IMR-90 (cell line): ENCODE data around the gene PRSS12. TPM values are rescaled to one million over a fixed set of nuclear protein-coding genes. Genes with fewer than 3 reads are reported as not detected.

Source experiments
- ATAC-seq: fragments of 200-7000 bp; cut with Tn5 transposase; 2 replicates; pipeline ENCODE4 v1.9.1; 2020; ENCODE audit warnings: low read depth, mild to moderate bottlenecking, moderate library complexity
- Bru-seq: library from RNA; stranded (reverse); fragments of 400-500 nt; gene quantifications from one replicate; lab custom pipeline; 2021; lab: Mats Ljungman, UMichigan
- BruChase-seq, 2 experiments: library from RNA; stranded (reverse); fragments of 400-500 nt; gene quantifications; one replicate each; lab custom pipeline; 2021; lab: Mats Ljungman, UMichigan
- BruUV-seq: library from RNA; stranded (reverse); fragments of 400-500 nt; replicated peaks from 2 replicates; lab custom pipeline; 2021; lab: Mats Ljungman, UMichigan
- CTCF ChIA-PET: fragments of 300-600 bp; formaldehyde crosslinking; extraction: SDS; loops from one replicate; lab custom pipeline; 2021; ENCODE audit warnings: antibody characterized with exemption; lab: Yijun Ruan, JAX
- POLR2A ChIA-PET: fragments of 300-600 bp; sonication (Branson Sonifier 250); formaldehyde crosslinking; loops from one replicate; lab custom pipeline; 2022; ENCODE audit warnings: antibody characterized with exemption; ENCODE audit not compliant: unreplicated experiment; lab: Charles Lee
- DNase-seq: peaks from one replicate; pipeline ENCODE4 v3.0.0; 2013
- H2AFZ ChIP-seq: replicated peaks from 2 replicates; pipeline ENCODE3; 2013; ENCODE audit warnings: low read length, mild to moderate bottlenecking; ENCODE audit not compliant: poor library complexity
- H2AK5ac ChIP-seq: 2 replicates; pipeline ENCODE4 v1.6.1; 2013; ENCODE audit warnings: low read depth, low read length, inconsistent platforms
- H2AK9ac ChIP-seq: replicated peaks from 2 replicates; pipeline ENCODE3; 2013; ENCODE audit warnings: mild to moderate bottlenecking, low read depth, low read length, moderate library complexity; ENCODE audit not compliant: poor library complexity
- H2BK120ac ChIP-seq: 2 replicates; pipeline ENCODE4 v1.6.1; 2013; ENCODE audit warnings: low read depth, low read length, inconsistent platforms
- H2BK15ac ChIP-seq: 3 replicates; pipeline ENCODE4 v1.6.1; 2013; ENCODE audit warnings: low read depth, low read length, inconsistent platforms
- H2BK20ac ChIP-seq: 2 replicates; pipeline ENCODE4 v1.6.1; 2013; ENCODE audit warnings: low read depth, mild to moderate bottlenecking, inconsistent platforms, low read length, moderate library complexity
- H2BK5ac ChIP-seq: 2 replicates; pipeline ENCODE4 v1.6.1; 2013; ENCODE audit warnings: mild to moderate bottlenecking, low read depth, low read length, inconsistent platforms; ENCODE audit not compliant: poor library complexity, severe bottlenecking
- H3K14ac ChIP-seq: replicated peaks from 2 replicates; pipeline ENCODE4 v1.6.1; 2013; ENCODE audit warnings: low read depth, low read length, inconsistent platforms
- H3K18ac ChIP-seq: 2 replicates; pipeline ENCODE4 v1.6.1; 2013; ENCODE audit warnings: low read depth, low read length, control low read depth
- H3K23ac ChIP-seq: 2 replicates; pipeline ENCODE4 v1.6.1; 2013; ENCODE audit warnings: low read depth, low read length, inconsistent platforms
- H3K27ac ChIP-seq: 2 replicates; pipeline ENCODE4 v1.5.1; 2013; ENCODE audit warnings: mild to moderate bottlenecking, control low read depth, low read length; ENCODE audit not compliant: insufficient read depth
- H3K27me3 ChIP-seq: 2 replicates; pipeline ENCODE4 v1.6.1; 2013; ENCODE audit warnings: low read length; ENCODE audit not compliant: control insufficient read depth, insufficient read depth
- H3K36me3 ChIP-seq: 2 replicates; pipeline ENCODE4 v1.6.1; 2013; ENCODE audit warnings: low read length, mixed read lengths; ENCODE audit not compliant: control insufficient read depth, insufficient read depth
- H3K4ac ChIP-seq: 2 replicates; pipeline ENCODE4 v1.6.1; 2013; ENCODE audit warnings: low read depth, low read length, inconsistent platforms
- H3K4me1 ChIP-seq: 2 replicates; pipeline ENCODE4 v1.6.1; 2013; ENCODE audit warnings: low read length, mixed read lengths; ENCODE audit not compliant: control insufficient read depth, insufficient read depth
- H3K4me2 ChIP-seq: 2 replicates; pipeline ENCODE4 v1.6.1; 2013; ENCODE audit warnings: low read depth, mild to moderate bottlenecking, control low read depth, low read length, moderate library complexity
- H3K4me3 ChIP-seq: 2 replicates; pipeline ENCODE4 v1.5.1; 2013; ENCODE audit warnings: low read depth, mild to moderate bottlenecking, control low read depth, low read length, moderate library complexity; ENCODE audit not compliant: insufficient read depth
- H3K56ac ChIP-seq: 2 replicates; pipeline ENCODE4 v1.6.1; 2013; ENCODE audit warnings: low read length, inconsistent platforms; ENCODE audit not compliant: insufficient read depth; ENCODE audit errors: extremely low read depth
- H3K79me1 ChIP-seq, 2 experiments: 2 replicates each; pipeline ENCODE4 v1.6.1; 2013; ENCODE audit warnings: low read length in 2 of 2, inconsistent platforms in 1 of 2, low read depth in 1 of 2
- H3K9ac ChIP-seq: 2 replicates; pipeline ENCODE4 v1.6.1; 2013; ENCODE audit warnings: low read depth, low read length, control low read depth
- H3K9me1 ChIP-seq: 2 replicates; pipeline ENCODE4 v1.6.1; 2013; ENCODE audit warnings: low read length, inconsistent platforms; ENCODE audit not compliant: insufficient read depth
- H3K9me3 ChIP-seq: 2 replicates; pipeline ENCODE4 v1.6.1; 2013; ENCODE audit warnings: low read length; ENCODE audit not compliant: control insufficient read depth, insufficient read depth
- H4K20me1 ChIP-seq: 2 replicates; pipeline ENCODE4 v1.6.1; 2013; ENCODE audit warnings: low read length, inconsistent platforms; ENCODE audit not compliant: insufficient read depth
- H4K5ac ChIP-seq: 2 replicates; pipeline ENCODE4 v1.6.1; 2013; ENCODE audit warnings: mild to moderate bottlenecking, low read depth, low read length, control low read depth
- H4K8ac ChIP-seq, 2 experiments: 2 replicates each; pipeline ENCODE4 v1.6.1; 2013; ENCODE audit warnings: low read depth in 2 of 2, low read length in 2 of 2, control low read depth in 1 of 2, inconsistent platforms in 1 of 2
- H4K91ac ChIP-seq: 2 replicates; pipeline ENCODE4 v1.6.1; 2013; ENCODE audit warnings: low read depth, low read length, inconsistent platforms; ENCODE audit not compliant: insufficient read depth
- CEBPB ChIP-seq: IDR thresholded peaks from 2 replicates; pipeline ENCODE4 v1.6.1; 2012; ENCODE audit warnings: low read depth, low read length, improper control_type of control experiment
- FOS ChIP-seq: fragments of 150-350 bp; IDR thresholded peaks from 2 replicates; pipeline ENCODE4 v1.6.1; 2016; ENCODE audit warnings: low read depth, low read length
- MAFK ChIP-seq: IDR thresholded peaks from 2 replicates; pipeline ENCODE4 v1.6.1; 2012; ENCODE audit warnings: low read depth, low read length, improper control_type of control experiment
- NFE2L2 ChIP-seq: fragments of 150-350 bp; IDR thresholded peaks from 2 replicates; pipeline ENCODE4 v1.6.1; 2016; ENCODE audit warnings: low read depth, mild to moderate bottlenecking, low read length
- POLR2A ChIP-seq: IDR thresholded peaks from 2 replicates; pipeline ENCODE4 v1.6.1; 2012; ENCODE audit warnings: mild to moderate bottlenecking, low read depth, low read length
- RCOR1 ChIP-seq: IDR thresholded peaks from 2 replicates; pipeline ENCODE4 v1.6.1; 2012; ENCODE audit warnings: mild to moderate bottlenecking, low read length, improper control_type of control experiment; ENCODE audit not compliant: insufficient replicate concordance
- RFX5 ChIP-seq: IDR thresholded peaks from 2 replicates; pipeline ENCODE4 v1.8.0; 2012; ENCODE audit warnings: low read depth, mild to moderate bottlenecking, low read length, moderate library complexity
- SMC3 ChIP-seq: fragments of 150-350 bp; IDR thresholded peaks from 2 replicates; pipeline ENCODE4 v1.6.1; 2016; ENCODE audit warnings: low read depth, mild to moderate bottlenecking, antibody characterized with exemption, low read length, moderate library complexity
- WGBS, 2 experiments: methylation state at CpG; one replicate each; pipeline versions ENCODE4 v1.1.5 to v1.1.7; 2013; ENCODE audit warnings: missing lambda C conversion rate in 2 of 2; ENCODE audit not compliant: insufficient read length in 1 of 2; ENCODE audit errors: extremely low coverage in 2 of 2; 5-methylcytosine and 5-hydroxymethylcytosine counted together
- dilution Hi-C: fragments of 300-500 bp; cut with HindIII; formaldehyde crosslinking; loops from one replicate; pipeline ENCODE4 v1.14.3; 2018; ENCODE audit warnings: low sequenced_read_pairs; ENCODE audit not compliant: unreplicated experiment
- in situ Hi-C: fragments of 300-500 bp; cut with MboI; formaldehyde crosslinking; loops from 3 replicates; pipeline ENCODE4 v1.14.3; 2019; ENCODE audit warnings: low sequenced_read_pairs, inconsistent platforms, mixed read lengths
- intact Hi-C: fragments of 100-400 bp; cut with micrococcal nuclease; formaldehyde crosslinking; loops from 2 replicates; pipeline ENCODE4 v1.10.0; 2022
- long read RNA-seq: library from polyadenylated mRNA; unstranded; transcript quantifications from one replicate; pipeline ENCODE4 v2.0.0, GENCODE V29; 2021; ENCODE audit not compliant: unreplicated experiment
- polyA plus RNA-seq, 3 experiments: library from polyadenylated mRNA; depleted of rRNA; stranded (reverse); fragments of >200 nt; gene quantifications; 2 replicates each; pipeline ENCODE4 v1.2.3, GENCODE V29; 2012; ENCODE audit warnings: low replicate concordance in 1 of 3
- total RNA-seq: library from RNA; depleted of rRNA; stranded (reverse); fragments of >200 nt; gene quantifications from 2 replicates; pipeline ENCODE4 v1.2.3, GENCODE V29; 2012; rRNA removed
- TF ChIP-seq, protein P1 (sequence below): fragments of 150-350 bp; IDR thresholded peaks from 2 replicates; pipeline ENCODE4 v1.6.1; 2017; ENCODE audit warnings: mild to moderate bottlenecking, antibody characterized with exemption, low read length, low read depth
- TF ChIP-seq, protein P2 (sequence below): fragments of 150-350 bp; IDR thresholded peaks from 2 replicates; pipeline ENCODE4 v1.6.1; 2016; ENCODE audit warnings: low read depth, mild to moderate bottlenecking, low read length, moderate library complexity, borderline replicate concordance

PRSS12 gene, protein sequence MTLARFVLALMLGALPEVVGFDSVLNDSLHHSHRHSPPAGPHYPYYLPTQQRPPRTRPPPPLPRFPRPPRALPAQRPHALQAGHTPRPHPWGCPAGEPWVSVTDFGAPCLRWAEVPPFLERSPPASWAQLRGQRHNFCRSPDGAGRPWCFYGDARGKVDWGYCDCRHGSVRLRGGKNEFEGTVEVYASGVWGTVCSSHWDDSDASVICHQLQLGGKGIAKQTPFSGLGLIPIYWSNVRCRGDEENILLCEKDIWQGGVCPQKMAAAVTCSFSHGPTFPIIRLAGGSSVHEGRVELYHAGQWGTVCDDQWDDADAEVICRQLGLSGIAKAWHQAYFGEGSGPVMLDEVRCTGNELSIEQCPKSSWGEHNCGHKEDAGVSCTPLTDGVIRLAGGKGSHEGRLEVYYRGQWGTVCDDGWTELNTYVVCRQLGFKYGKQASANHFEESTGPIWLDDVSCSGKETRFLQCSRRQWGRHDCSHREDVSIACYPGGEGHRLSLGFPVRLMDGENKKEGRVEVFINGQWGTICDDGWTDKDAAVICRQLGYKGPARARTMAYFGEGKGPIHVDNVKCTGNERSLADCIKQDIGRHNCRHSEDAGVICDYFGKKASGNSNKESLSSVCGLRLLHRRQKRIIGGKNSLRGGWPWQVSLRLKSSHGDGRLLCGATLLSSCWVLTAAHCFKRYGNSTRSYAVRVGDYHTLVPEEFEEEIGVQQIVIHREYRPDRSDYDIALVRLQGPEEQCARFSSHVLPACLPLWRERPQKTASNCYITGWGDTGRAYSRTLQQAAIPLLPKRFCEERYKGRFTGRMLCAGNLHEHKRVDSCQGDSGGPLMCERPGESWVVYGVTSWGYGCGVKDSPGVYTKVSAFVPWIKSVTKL
- total RNA-seq: 51.1 and 62.2 TPM in 2 replicates
- polyA plus RNA-seq (2012; rRNA removed): 57.5 and 71.5 TPM in 2 replicates
- polyA plus RNA-seq (2012; cell fraction: cytosol; rRNA removed): 36.6 TPM in 2 replicates
- polyA plus RNA-seq (2012; cell fraction: nucleus; rRNA removed; ENCODE audit: low replicate concordance): 30.0 and 140 TPM in 2 replicates
- percentile 94 among the genes with signal in this experiment for Bru-seq, nascent RNA
- percentile 90 among the genes with signal in this experiment for BruChase-seq, experiment 1, labeled RNA remaining after a 6-hour chase
- percentile 91 among the genes with signal in this experiment for BruChase-seq, experiment 2, labeled RNA remaining after a 2-hour chase
- long read RNA-seq, full-length matches to known transcripts: 115 of 204 reads
- long read RNA-seq, partial matches to known transcripts: 49 of 204 reads
- long read RNA-seq, other reads (novel, unspliced or antisense): 40 of 204 reads

DNA sequence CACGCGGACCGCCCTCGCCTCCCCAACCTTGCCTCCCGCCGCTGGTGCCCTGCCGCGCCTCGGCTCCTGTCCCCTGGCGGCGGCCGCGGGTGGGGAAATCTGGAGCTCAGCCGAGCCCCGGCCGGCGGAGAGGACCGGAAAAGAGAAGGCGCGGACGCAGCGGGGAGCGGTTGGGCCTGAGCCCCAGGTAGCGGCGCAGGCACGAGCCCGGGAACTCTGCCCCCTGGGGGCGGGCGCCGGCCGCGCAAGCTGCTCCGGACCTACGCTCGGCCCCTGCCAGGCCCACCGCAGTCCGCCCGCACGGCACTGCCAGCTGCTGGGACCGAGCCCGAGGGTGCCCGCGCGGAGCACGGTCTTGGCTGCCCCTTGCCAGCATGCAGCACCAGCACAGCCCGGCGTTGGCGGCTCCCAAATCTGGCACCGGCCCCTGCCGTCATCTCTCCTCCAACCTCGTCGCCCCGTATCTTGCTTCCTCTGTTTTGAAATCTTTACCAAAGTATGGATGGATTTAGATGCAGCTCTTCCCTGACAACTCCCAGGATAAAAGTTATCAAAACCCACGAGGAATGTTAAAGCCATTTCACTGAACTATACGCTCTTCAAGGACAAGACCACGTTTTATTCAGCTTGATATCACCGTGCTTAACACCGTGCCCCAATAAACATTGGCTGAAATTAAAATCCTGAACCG, at the start of gene PRSS12:
Gene PRSS12, minus strand, starts transcription at position 161 of the 691 bp plus-strand sequence. CDS start 283 bp downstream, outside the sequence.
- H3K36me3 ChIP-seq: no peaks in the 10 kb centered on the region
- CTCF ChIA-PET: interaction anchor here (0.6 to 2.0 kb wide), 14 partner anchors 9 to 74 kb away, joined by 3 to 17 read pairs (median 4); no protein-coding TSS in a partner anchor
- peak within 1 kb of the TSS; percentile 91 for H2AFZ ChIP-seq
- peak within 1 kb of the TSS; percentile 72 for H2BK120ac ChIP-seq
- intact Hi-C loops: loop anchor here (5.0 kb wide), 1 partner anchor 64 kb away; no protein-coding TSS in a partner anchor
- H4K8ac ChIP-seq: peak within 1 kb of the TSS; percentile 42 to 90
- H3K9ac ChIP-seq: peak within 1 kb of the TSS; percentile 89
- peak within 1 kb of the TSS; percentile 71 for H2BK5ac ChIP-seq
- peak within 1 kb of the TSS; percentile 92 for H3K4me3 ChIP-seq
- H3K9me1 ChIP-seq: no peaks in the 10 kb centered on the region
- peak within 1 kb of the TSS; percentile 69 for H3K23ac ChIP-seq
- peak within 1 kb of the TSS; percentile 73 for H2BK20ac ChIP-seq
- POLR2A ChIA-PET: interaction anchor here (0.7 kb wide), 1 partner anchor 472 kb away, joined by 9 read pairs; no protein-coding TSS in a partner anchor
- peak within 1 kb of the TSS; percentile 59; the same call in 2 of the 3 replicates for H2BK15ac ChIP-seq
- H4K91ac ChIP-seq: peak within 1 kb of the TSS; percentile 72
- peak within 1 kb of the TSS; percentile 95 for H2AK9ac ChIP-seq
- peak within 1 kb of the TSS; percentile 85 for H3K18ac ChIP-seq
- no peaks in the 10 kb centered on the region for H3K27me3 ChIP-seq
- H4K5ac ChIP-seq: peak within 1 kb of the TSS; percentile 84
- H3K56ac ChIP-seq: peak within 1 kb of the TSS; percentile 56; the same call in 1 of the 2 replicates
- no TSS peak for BruUV-seq
- H4K20me1 ChIP-seq: no peaks in the 10 kb centered on the region
- dilution Hi-C loops: no loop called here
- peaks cover 8% of the 10 kb centered on the region for H3K4me1 ChIP-seq
- peaks cover 4 to 27% of the 10 kb centered on the region in 2 experiments; a peak in 3 of 4 replicates for H3K79me1 ChIP-seq
- peak; percentile 75 for DNase-seq
- peak within 1 kb of the TSS; percentile 79 for H3K14ac ChIP-seq
- in situ Hi-C loops: no loop called here
- peak within 1 kb of the TSS; percentile 85 for H3K27ac ChIP-seq
- ATAC-seq: peak; percentile 90
- no peaks in the 10 kb centered on the region for H3K9me3 ChIP-seq
- peak within 1 kb of the TSS; percentile 73 for H3K4ac ChIP-seq
- WGBS, 2 experiments: 0% methylated on average over 28 of the region's 59 CpGs; no CpG with 5 or more reads in 1 of the 2 experiments
- H2AK5ac ChIP-seq: peak within 1 kb of the TSS; percentile 53; the same call in 1 of the 2 replicates
- H3K4me2 ChIP-seq: peak within 1 kb of the TSS; percentile 97
- TF ChIP-seq POLR2A (no peak), CEBPB (no peak), NFE2L2 (no peak), RCOR1 (no peak), RFX5 (no peak), SMC3 (peak; percentile 57), FOS (no peak), MAFK (no peak)
- TF ChIP-seq, protein P1, sequence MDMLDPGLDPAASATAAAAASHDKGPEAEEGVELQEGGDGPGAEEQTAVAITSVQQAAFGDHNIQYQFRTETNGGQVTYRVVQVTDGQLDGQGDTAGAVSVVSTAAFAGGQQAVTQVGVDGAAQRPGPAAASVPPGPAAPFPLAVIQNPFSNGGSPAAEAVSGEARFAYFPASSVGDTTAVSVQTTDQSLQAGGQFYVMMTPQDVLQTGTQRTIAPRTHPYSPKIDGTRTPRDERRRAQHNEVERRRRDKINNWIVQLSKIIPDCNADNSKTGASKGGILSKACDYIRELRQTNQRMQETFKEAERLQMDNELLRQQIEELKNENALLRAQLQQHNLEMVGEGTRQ: no peak
- TF ChIP-seq, protein P2, sequence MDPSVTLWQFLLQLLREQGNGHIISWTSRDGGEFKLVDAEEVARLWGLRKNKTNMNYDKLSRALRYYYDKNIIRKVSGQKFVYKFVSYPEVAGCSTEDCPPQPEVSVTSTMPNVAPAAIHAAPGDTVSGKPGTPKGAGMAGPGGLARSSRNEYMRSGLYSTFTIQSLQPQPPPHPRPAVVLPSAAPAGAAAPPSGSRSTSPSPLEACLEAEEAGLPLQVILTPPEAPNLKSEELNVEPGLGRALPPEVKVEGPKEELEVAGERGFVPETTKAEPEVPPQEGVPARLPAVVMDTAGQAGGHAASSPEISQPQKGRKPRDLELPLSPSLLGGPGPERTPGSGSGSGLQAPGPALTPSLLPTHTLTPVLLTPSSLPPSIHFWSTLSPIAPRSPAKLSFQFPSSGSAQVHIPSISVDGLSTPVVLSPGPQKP: no peak
